Neural progenitor cell (in vitro differentiated cells): Measurements from ENCODE around the gene RASA2. TPM values are rescaled to one million over a fixed set of nuclear protein-coding genes. Genes with fewer than 3 reads are reported as not detected.
"Not testable (repeated sequence)": the region's sequence is repeated elsewhere in the genome, so short reads cannot be mapped to it uniquely, and the experiment has no call there.

Experiments used
- DNase-seq: peaks from one replicate; pipeline ENCODE4 v3.0.0-alpha.2; 2016; ENCODE audit warnings: low spot score
- H2AFZ ChIP-seq: fragments of 200-600 bp; sonication (generic); replicated peaks from 2 replicates; pipeline ENCODE4 v1.6.1; 2016; ENCODE audit warnings: antibody characterized with exemption
- H3F3A ChIP-seq: fragments of 200-600 bp; sonication (generic); 2 replicates; pipeline ENCODE4 v1.6.1; 2016; ENCODE audit warnings: antibody characterized with exemption, low read depth
- H3K27ac ChIP-seq: fragments of 200-600 bp; sonication (generic); 2 replicates; pipeline ENCODE4 v1.5.1; 2016; ENCODE audit warnings: mild to moderate bottlenecking
- H3K27me3 ChIP-seq: fragments of 200-600 bp; sonication (generic); 2 replicates; pipeline ENCODE4 v1.6.1; 2016; ENCODE audit warnings: mild to moderate bottlenecking, moderate library complexity
- H3K36me3 ChIP-seq: fragments of 200-600 bp; sonication (generic); 2 replicates; pipeline ENCODE4 v1.5.1; 2016
- H3K4me1 ChIP-seq: fragments of 200-600 bp; sonication (generic); 2 replicates; pipeline ENCODE4 v1.6.1; 2016; ENCODE audit warnings: mixed run types
- H3K4me2 ChIP-seq: fragments of 200-600 bp; sonication (generic); 2 replicates; pipeline ENCODE4 v1.6.1; 2016
- H3K4me3 ChIP-seq: fragments of 200-600 bp; sonication (generic); 2 replicates; pipeline ENCODE4 v1.5.1; 2016
- H3K79me2 ChIP-seq: fragments of 200-600 bp; sonication (generic); 2 replicates; pipeline ENCODE4 v1.6.1; 2016; ENCODE audit warnings: low read depth
- H3K9ac ChIP-seq: fragments of 200-600 bp; sonication (generic); 2 replicates; pipeline ENCODE4 v1.6.1; 2016
- H3K9me3 ChIP-seq: fragments of 200-600 bp; sonication (generic); 2 replicates; pipeline ENCODE4 v1.5.1; 2016; ENCODE audit warnings: low read depth
- H4K20me1 ChIP-seq: fragments of 200-600 bp; sonication (generic); 2 replicates; pipeline ENCODE4 v1.6.1; 2016; ENCODE audit warnings: low read depth
- H3K27ac Mint-ChIP-seq: 3 replicates; pipeline ENCODE4 v1.8.0; 2021; ENCODE audit warnings: mixed read lengths
- H3K27me3 Mint-ChIP-seq: 2 replicates; pipeline ENCODE4 v1.8.0; 2022; ENCODE audit warnings: low read depth, mild to moderate bottlenecking, inconsistent platforms, moderate library complexity, mixed read lengths; ENCODE audit not compliant: insufficient read depth
- H3K36me3 Mint-ChIP-seq: 3 replicates; pipeline ENCODE4 v1.8.0; 2021; ENCODE audit warnings: mixed read lengths
- H3K4me1 Mint-ChIP-seq: 3 replicates; pipeline ENCODE4 v1.8.0; 2021; ENCODE audit warnings: mixed read lengths
- H3K4me3 Mint-ChIP-seq: 3 replicates; pipeline ENCODE4 v1.8.0; 2021; ENCODE audit warnings: mild to moderate bottlenecking, moderate library complexity, mixed read lengths
- H3K9me3 Mint-ChIP-seq: 3 replicates; pipeline ENCODE4 v1.8.0; 2020; ENCODE audit warnings: mixed read lengths
- EZH2 ChIP-seq: fragments of 200-600 bp; sonication (generic); IDR thresholded peaks from 2 replicates; pipeline ENCODE4 v1.6.1; 2017; ENCODE audit warnings: antibody characterized with exemption, mild to moderate bottlenecking, moderate library complexity
- EZH2phosphoT487 ChIP-seq: fragments of 200-600 bp; sonication (generic); IDR thresholded peaks from 2 replicates; pipeline ENCODE4 v1.6.1; 2017; ENCODE audit warnings: antibody characterized with exemption
- total RNA-seq: library from RNA; depleted of rRNA; stranded (reverse); fragments of >200 nt; gene quantifications from 2 replicates; pipeline ENCODE4 v1.2.3, GENCODE V29; 2015; ENCODE audit warnings: low replicate concordance
- TF ChIP-seq, protein P1 (sequence below): fragments of 200-600 bp; sonication (generic); IDR thresholded peaks from 2 replicates; pipeline ENCODE4 v1.5.1; 2017; ENCODE audit warnings: antibody characterized with exemption, mild to moderate bottlenecking

The RASA2 gene
- total RNA-seq, 1 donor from 2014 or later: 48.4 TPM

DNA sequence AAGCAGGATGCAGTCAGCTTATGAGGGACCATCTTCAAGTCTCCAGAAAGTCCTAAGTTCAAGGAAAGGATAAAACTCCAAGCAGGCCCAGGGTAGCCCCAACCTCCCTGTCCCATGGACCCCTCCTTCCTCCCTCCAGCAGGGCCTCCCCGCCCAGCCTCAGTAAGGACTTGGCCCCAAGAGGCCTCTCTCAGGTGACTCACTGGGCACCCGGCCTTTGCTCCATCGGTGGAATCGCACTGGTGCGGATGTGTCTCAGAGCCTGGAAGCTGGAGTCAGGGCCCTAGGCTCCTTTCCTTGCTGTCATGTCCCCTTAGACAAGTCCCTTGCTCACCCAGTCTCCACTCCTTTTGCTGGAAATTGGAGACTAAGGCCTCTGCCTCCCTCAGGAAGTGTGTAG, 136.9 kb downstream of the RASA2 start:
- Histone ChIP-seq H3K79me2 (no peaks in the 10 kb centered on the region), H3K4me2 (no peak overlapping the region), H3K27me3 (no peaks in the 10 kb centered on the region), H3K9ac (no peak overlapping the region), H3F3A (no peaks in the 10 kb centered on the region), H3K4me3 (no peak overlapping the region), H3K27ac (no peak overlapping the region), H3K4me1 (no peaks in the 10 kb centered on the region), H2AFZ (no peak overlapping the region), H3K36me3 (no peaks in the 10 kb centered on the region), H4K20me1 (no peaks in the 10 kb centered on the region), H3K9me3 (no peaks in the 10 kb centered on the region)
- TF ChIP-seq EZH2phosphoT487 (no peak), EZH2 (no peak)
- TF ChIP-seq, protein P1, sequence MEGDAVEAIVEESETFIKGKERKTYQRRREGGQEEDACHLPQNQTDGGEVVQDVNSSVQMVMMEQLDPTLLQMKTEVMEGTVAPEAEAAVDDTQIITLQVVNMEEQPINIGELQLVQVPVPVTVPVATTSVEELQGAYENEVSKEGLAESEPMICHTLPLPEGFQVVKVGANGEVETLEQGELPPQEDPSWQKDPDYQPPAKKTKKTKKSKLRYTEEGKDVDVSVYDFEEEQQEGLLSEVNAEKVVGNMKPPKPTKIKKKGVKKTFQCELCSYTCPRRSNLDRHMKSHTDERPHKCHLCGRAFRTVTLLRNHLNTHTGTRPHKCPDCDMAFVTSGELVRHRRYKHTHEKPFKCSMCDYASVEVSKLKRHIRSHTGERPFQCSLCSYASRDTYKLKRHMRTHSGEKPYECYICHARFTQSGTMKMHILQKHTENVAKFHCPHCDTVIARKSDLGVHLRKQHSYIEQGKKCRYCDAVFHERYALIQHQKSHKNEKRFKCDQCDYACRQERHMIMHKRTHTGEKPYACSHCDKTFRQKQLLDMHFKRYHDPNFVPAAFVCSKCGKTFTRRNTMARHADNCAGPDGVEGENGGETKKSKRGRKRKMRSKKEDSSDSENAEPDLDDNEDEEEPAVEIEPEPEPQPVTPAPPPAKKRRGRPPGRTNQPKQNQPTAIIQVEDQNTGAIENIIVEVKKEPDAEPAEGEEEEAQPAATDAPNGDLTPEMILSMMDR: no peak
- Mint-ChIP-seq H3K4me1 (peaks cover 3% of the 10 kb centered on the region), H3K27ac (no peak overlapping the region), H3K4me3 (no peak overlapping the region), H3K9me3 (peaks cover 7% of the 10 kb centered on the region), H3K27me3 (peaks cover 10% of the 10 kb centered on the region), H3K36me3 (peaks cover 2% of the 10 kb centered on the region)
- DNase-seq: no peak

DNA sequence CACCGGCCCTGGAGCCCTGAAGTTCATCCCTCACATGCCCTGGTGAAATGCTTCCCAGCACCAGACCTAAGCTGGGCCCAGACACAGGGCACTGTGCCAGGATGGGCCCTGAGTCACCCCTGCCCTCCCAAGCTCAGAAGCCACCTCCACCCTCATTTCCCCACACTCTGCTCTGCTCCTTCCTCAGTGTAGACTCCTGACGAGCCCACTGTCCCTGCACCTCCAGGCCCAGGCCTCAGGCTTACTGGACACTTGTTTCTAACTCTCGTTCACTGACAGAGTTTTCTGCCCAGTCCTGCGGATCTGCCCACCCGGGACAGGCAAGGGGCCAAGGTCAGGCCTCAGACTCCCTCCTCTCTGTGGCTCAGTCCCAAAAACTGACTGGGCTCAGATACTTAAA, 138.7 kb downstream of the RASA2 start:
- peaks cover 10% of the 10 kb centered on the region for H3K27me3 Mint-ChIP-seq
- H3K27ac Mint-ChIP-seq: no peak overlapping the region

DNA sequence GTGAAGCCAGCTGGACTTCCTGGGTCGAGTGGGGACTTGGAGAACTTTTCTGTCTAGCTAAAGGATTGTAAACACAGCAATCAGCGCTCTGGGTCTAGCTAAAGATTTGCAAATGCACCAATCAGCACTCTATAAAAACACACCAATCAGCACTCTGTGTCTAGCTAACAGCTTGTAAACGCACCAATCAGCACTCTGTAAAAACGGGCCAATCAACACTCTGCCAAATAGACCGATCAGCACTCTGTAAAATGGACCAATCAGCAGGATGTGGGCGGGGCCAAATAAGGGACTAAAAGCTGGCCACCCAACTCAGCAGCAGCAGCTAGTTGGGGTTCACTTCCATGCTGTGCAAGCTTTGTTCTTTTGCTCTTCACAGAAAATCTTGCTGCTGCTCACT, 141.5 kb downstream of the RASA2 start:
- not testable (repeated sequence) for H3K79me2 ChIP-seq, H4K20me1 ChIP-seq, H3K4me2 ChIP-seq, H3K4me3 Mint-ChIP-seq, H3K27me3 Mint-ChIP-seq, H3K4me3 ChIP-seq, H3K4me1 ChIP-seq, H3K36me3 ChIP-seq, H3K27me3 ChIP-seq, H3K9me3 ChIP-seq, H3K9ac ChIP-seq, DNase-seq, H3K36me3 Mint-ChIP-seq, H3F3A ChIP-seq, H3K27ac ChIP-seq, H2AFZ ChIP-seq, H3K4me1 Mint-ChIP-seq
- peaks cover 11% of the 10 kb centered on the region for H3K9me3 Mint-ChIP-seq
- peak overlapping the region; percentile 19 for H3K27ac Mint-ChIP-seq

More for the DNA sequence above, 138.7 kb downstream of the RASA2 start:
- Mint-ChIP-seq H3K4me1 (peaks cover 3% of the 10 kb centered on the region), H3K9me3 (peaks cover 13% of the 10 kb centered on the region), H3K36me3 (no peaks in the 10 kb centered on the region), H3K4me3 (peak overlapping the region; percentile 65)
- TF ChIP-seq EZH2phosphoT487 (no peak), EZH2 (no peak)
- TF ChIP-seq, protein P1: no peak
- H3K9me3 ChIP-seq: no peaks in the 10 kb centered on the region
- DNase-seq: no peak
- no peaks in the 10 kb centered on the region for H4K20me1 ChIP-seq
- H3K4me1 ChIP-seq: no peaks in the 10 kb centered on the region
- no peak overlapping the region for H3K4me3 ChIP-seq
- no peaks in the 10 kb centered on the region for H3K36me3 ChIP-seq
- H2AFZ ChIP-seq: no peak overlapping the region
- H3K27me3 ChIP-seq: no peaks in the 10 kb centered on the region
- H3K79me2 ChIP-seq: no peaks in the 10 kb centered on the region
- H3K9ac ChIP-seq: no peak overlapping the region
- no peak overlapping the region for H3K27ac ChIP-seq
- H3F3A ChIP-seq: no peaks in the 10 kb centered on the region
- H3K4me2 ChIP-seq: no peak overlapping the region

DNA sequence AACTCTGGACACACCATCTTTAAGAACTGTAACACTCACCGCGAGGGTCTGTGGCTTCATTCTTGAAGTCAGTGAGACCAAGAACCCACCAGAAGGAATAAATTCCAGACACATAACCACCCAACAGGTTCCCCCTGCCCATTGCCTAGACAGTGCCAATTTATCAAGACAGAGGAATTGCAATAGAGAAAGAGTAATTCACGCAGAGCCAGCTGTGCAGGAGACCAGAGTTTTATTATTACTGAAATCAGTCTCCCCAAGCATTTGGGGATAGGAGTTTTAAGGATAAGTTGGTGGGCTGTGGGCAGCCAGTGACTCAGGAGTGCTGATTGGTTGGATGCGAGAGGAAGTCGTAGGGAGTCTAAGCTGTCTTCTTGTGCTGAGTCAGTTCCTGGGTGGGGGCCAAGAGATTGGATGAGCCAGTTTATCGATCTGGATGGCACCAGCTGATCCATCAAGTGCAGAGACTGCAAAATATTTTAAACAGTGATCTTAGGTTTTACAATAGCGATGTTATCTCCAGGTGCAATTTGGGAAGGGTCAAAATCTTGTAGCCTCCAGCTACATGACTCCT, 142.1 kb downstream of the RASA2 start:
- H3K27me3 ChIP-seq, H3K4me1 ChIP-seq, H3K4me1 Mint-ChIP-seq, H2AFZ ChIP-seq, H3K79me2 ChIP-seq, H3K27me3 Mint-ChIP-seq, H3K9me3 ChIP-seq, H3K36me3 ChIP-seq, H3K4me3 Mint-ChIP-seq, H3K4me2 ChIP-seq, H3K27ac ChIP-seq, H3K9ac ChIP-seq, H3K4me3 ChIP-seq, H3K36me3 Mint-ChIP-seq, H4K20me1 ChIP-seq, H3F3A ChIP-seq, H3K27ac Mint-ChIP-seq, DNase-seq: not testable (repeated sequence)
- peaks cover 11% of the 10 kb centered on the region for H3K9me3 Mint-ChIP-seq
